Posterior vena cava (tissue), 2 donors: ENCODE data around the gene TEX54. TPM values are rescaled to one million over a fixed set of nuclear protein-coding genes. Genes with fewer than 3 reads are reported as not detected.
"Not testable (repeated sequence)": the region's sequence is repeated elsewhere in the genome, so short reads cannot be mapped to it uniquely, and the experiment has no call there.

Experiments
- DNase-seq: peaks from one replicate; pipeline ENCODE4 v3.0.0-alpha.2; 2020; ENCODE audit warnings: low spot score
- intact Hi-C, 2 donors: fragments of 100-400 bp; cut with DNase I; formaldehyde crosslinking; loops; one replicate each; pipeline versions ENCODE4 v1.14.1 to v1.14.2; 2022 to 2023
- long read RNA-seq, 2 donors: library from polyadenylated mRNA; unstranded; transcript quantifications; one replicate each; pipeline ENCODE4 v2.0.0, GENCODE V29; 2020 to 2021
- total RNA-seq, 2 donors: library from RNA; stranded (reverse); fragmentation: NEBNext Ultra II Directional; extraction: Animal tissue kit (Norgen Biotek cat#: 25700); gene quantifications; one replicate each; pipeline ENCODE4 v1.2.1, GENCODE V29; 2021
- donor health status: DM: yes; HTN: yes; CAD: no.
- donor health status: DM: yes; HTN: yes; CAD: no.

The TEX54 gene
- not detected for total RNA-seq
- long read RNA-seq, donor 1 = 0 reads
- long read RNA-seq, donor 2 = 0 reads

DNA sequence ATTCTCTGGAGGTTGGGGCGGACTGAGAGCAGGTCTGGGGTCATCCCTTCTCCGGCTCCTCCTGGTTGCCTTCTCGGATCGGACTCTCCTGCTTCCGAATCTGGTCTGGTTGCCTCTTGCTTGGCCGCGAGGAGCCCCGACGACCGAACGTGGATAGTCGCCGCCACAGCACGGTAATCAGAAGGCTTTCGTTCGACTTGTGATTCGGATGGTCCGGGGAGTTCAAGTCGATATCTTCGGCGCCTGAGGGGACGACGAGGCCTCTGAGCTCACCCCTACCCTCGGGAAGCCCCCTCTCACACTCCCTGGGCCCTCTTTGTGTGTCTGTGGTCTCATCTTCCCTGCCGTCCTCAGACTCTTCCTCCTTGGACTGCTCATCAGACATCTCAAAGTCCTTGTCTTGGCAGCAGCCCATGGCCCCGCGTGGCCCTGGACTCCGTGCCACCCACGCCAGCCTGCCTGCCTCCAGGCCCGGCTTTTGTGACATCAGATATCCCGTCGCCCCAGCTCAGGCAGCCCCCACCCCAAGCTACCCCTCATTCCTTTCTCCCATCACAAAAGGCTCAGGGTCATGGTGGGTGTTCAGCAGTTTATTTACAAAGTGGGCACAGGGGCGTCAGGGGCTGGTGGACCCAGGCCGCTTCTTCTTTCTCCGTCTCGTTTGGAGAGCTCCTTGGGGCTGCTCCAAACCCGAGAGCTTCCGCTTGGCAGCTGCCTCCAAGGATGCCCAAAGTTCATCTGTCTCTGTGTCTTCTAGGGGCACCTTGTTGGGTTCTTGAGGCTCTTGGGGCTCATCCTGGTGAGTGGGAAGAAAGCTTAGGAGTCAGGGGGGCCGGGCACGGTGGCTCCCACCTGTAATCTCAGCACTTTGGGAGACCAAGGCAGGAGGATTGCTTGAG is at the start of gene TEX54:
Gene TEX54 (minus strand): TSS at position 506 of the 899 bp plus-strand sequence.
- peak; percentile 87 for DNase-seq
- intact Hi-C loops = loop anchor here in 1 of 2 donors (10.0 kb wide), 1 partner anchor 48 kb away; the partner anchor contains the start of gene TMEM179B

DNA sequence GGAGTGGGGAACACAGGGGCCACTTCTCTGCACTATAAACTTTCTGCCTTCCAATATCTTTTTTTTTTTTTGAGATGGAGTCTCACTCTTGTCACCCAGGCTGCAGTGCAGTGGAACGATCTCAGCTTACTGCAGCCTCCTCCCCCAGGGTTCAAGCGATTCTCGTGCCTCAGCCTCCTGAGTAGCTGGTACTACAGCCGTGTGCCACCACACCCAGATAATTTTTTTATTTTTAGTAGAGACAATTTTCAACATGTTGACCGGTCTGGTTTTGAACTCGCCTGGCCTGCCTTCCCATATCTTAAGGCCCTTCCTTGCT is 49.7 kb upstream of the TEX54 start:
- peak; percentile 47 for DNase-seq
- intact Hi-C loops = no loop called here

DNA sequence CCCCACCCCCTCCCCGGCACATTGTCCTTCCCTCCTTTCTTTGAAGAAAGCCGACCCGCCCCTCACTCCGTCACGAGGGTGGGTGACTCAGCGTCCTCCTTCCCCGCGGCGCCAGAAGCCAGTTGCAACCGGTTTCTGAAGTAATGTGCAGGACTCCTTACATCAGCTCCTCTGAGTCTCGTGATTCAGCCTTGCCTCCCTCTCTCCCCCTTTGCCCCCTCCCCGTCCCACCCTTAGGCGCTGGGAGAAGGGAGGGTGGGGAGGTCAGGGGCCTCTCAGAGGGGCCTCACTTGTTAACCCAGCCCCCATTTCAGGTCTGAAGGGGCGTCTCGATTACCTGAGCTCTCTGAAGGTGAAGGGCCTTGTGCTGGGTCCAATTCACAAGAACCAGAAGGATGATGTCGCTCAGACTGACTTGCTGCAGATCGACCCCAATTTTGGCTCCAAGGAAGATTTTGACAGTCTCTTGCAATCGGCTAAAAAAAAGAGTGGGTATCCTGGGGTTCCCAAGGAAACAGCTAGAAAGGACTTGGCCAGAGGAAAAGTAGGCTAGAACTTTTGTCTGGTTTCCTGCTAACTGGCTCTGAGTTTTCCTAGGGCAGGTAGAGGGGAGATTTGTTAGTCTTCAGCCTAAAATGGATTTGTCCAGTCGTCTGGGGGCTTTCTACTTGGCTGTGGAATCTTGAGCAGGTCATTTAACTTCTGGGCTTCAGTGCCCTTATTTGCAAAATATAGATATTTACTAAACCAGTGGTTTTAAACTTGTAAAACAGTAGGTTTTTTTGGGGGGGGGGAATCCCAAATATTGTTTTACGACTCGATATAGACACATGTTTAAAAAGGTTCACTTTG is 49.2 kb upstream of the TEX54 start:
- DNase-seq = peak; percentile 99
- intact Hi-C loops = no loop called here

DNA sequence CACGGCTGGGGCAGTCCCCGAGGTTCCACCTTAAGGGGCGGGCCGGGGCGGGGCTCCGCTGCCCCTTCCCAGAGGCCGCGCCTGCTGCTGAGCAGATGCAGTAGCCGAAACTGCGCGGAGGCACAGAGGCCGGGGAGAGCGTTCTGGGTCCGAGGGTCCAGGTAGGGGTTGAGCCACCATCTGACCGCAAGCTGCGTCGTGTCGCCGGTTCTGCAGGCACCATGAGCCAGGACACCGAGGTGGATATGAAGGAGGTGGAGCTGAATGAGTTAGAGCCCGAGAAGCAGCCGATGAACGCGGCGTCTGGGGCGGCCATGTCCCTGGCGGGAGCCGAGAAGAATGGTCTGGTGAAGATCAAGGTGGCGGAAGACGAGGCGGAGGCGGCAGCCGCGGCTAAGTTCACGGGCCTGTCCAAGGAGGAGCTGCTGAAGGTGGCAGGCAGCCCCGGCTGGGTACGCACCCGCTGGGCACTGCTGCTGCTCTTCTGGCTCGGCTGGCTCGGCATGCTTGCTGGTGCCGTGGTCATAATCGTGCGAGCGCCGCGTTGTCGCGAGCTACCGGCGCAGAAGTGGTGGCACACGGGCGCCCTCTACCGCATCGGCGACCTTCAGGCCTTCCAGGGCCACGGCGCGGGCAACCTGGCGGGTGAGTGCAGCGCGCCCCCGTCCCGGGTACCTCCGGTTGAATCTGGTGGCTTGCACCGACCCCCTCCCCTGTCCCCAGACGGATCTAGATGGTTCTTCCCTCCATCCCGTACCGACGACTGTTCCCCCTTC is 48.4 kb upstream of the TEX54 start, which contains the start of gene SLC3A2:
Gene SLC3A2 (plus strand): TSS at position 94 of the 776 bp plus-strand sequence. CDS start 128 bp downstream, at position 222.
- intact Hi-C loops = no loop called here
- DNase-seq = peak; percentile 97

DNA sequence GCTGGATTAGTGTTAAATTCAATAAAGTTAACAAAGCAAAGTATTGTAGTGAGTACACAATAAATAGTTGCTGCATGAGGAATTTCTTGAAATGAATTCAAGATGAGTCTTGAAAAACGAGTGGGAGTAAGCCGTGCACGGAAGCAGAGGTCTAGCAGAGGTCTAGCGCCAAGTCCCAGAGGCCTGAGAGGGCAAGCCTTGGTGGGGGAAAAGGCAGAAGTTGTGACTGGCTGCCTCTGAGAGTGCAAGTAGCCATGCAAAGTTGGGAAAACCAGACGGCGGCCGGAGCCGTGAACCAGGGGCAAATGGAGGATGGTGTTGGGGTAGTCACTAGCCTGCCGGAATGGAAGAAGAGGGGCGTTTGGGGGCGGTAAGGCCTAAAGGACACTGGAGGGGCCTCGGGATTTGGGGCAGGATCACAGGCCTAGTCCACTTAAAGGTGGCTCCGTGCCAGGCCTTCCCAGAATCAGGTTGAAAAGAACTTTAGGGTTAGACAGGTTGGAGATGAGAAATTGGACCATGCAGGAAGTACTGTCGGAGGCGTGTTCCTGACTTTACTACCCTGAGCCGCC is 47.7 kb upstream of the TEX54 start:
- DNase-seq = peak; percentile 90
- intact Hi-C loops = no loop called here

GRCh38 chr11:62879235-62879978 is 46.8 kb upstream of the TEX54 start:
- intact Hi-C loops = no loop called here
- DNase-seq = no peak

DNA sequence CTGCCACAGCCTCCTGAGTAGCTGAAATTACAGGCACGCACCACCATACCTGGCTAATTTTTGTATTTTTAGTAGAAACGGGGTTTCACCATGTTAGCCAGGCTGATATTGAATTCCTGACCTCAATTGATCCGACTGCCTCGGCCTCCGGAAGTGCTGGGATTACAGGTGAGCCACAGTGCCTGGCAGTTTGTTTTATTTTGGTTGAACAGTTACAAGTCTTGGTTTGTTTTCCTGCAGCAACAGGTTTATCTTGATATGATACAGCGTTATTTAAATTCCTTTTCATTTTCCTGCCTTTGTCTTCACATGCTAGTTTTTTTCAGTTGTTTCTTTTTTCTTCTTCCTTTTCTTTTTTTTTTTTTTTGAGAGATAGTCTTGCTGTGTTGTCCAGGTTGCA is 44.1 kb upstream of the TEX54 start:
- peak; percentile 5 for DNase-seq
- intact Hi-C loops = no loop called here

- intact Hi-C loops = no loop called here
- DNase-seq = peak; percentile 34
Measured at GRCh38 chr11:62875698-62876478, 43.2 kb upstream of the TEX54 start.

DNA sequence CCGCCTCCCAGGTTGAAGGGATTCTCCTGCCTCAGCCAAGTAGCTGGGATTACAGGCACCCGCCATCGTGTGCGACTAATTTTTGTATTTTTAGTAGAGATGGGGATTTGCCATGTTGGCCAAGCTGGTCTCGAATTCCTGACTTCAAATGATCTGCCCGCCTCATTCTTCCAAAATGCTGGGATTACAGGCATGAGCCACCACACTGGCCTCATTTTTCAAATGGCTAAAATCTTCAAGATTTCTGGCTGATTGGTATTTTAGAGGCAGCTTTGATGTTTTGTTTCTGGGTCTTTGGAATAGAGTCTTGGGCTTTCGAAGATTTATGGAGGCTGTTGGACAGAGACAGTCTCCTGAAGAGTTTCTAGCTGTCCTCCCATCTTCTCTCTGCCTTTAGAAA is 42.2 kb upstream of the TEX54 start:
- DNase-seq = no peak
- intact Hi-C loops = loop anchor here in 1 of 2 donors (5.0 kb wide), 1 partner anchor 1302 kb away; no protein-coding TSS in a partner anchor

GRCh38 chr11:62865635-62866034 is 33.0 kb upstream of the TEX54 start:
- intact Hi-C loops = loop anchor here in 1 of 2 donors (10.0 kb wide), 1 partner anchor 81 kb away; the partner anchor contains the start of gene TMEM179B

DNA sequence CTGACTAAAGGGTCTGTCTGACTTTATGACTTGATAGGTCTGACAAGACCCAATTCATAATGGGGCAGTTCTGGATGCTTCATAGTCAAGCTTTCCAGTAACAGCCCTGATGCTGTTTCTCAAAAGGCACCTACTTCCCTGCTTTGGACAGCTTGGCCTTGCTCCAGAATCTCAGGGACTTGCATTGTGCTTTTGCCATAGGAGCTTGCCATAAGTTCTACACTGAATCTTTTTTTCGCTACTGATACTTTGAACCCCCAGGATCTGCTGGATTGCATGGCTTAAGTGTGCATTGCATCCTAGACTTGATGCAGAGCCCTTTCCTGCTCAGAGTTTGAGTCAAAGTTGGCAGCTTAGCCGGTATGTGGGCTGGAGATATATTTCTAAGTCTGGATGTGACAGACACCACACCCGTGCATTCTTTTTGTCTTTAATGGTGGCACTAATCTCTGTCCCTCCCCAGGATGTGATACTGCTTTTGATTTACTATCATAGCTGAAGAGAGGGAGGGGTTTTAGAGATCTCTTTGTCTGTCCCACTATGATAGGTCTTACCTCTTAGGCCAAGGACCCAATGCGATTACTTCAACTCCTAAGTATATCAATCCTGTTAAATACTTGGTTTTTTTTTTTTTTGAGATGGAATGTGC is 31.2 kb upstream of the TEX54 start:
- peak; percentile 15 for DNase-seq
- intact Hi-C loops = loop anchor here (5.0 to 10.0 kb wide), 2 partner anchors 77 to 79 kb away; partner anchors contain the start of gene TMEM179B (in 2 of the 2)

More at GRCh38 chr11:62865635-62866034, 33.0 kb upstream of the TEX54 start:
- peak; percentile 14 for DNase-seq

GRCh38 chr11:62861564-62862192 is 29.0 kb upstream of the TEX54 start:
- peak; percentile 24 for DNase-seq
- intact Hi-C loops = loop anchor here (5.0 to 10.0 kb wide), 2 partner anchors 74 to 77 kb away; partner anchors contain the start of gene TMEM179B (in 2 of the 2)

DNA sequence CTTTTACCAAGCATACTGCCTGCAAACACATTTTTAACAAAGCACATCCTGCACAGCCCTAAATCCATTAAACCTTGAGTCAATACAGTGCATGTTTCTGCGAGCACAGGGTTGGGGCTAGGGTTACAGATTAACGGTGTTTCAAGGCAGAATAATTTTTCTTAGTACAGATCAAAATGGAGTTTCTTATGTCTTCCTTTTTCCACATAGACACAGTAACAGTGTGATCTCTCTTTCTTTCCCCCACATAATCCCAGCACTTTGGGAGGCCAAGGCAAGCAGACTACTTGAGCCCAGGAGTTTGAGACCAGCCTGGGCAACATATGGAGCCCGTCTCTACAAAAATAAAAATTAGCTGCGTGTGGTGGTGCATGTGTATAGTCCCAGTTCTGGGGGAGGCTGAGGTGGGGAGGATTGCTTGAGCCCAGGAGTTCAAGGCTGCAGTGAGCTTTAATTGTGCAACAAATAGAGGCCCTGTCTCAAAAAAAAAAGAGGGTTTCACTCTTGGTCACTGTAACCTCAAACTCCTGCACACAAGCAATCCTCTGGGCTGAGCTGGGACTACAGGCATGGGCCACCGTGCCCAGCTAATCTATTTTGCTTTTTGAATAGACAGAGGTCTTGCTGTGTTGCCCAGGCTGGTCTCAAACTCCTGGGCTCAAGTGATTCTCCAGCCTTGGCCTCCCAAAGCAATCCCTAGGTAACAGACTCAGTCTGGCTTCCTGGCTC is 28.4 kb upstream of the TEX54 start:
- intact Hi-C loops = loop anchor here (5.0 to 10.0 kb wide), 2 partner anchors 74 to 76 kb away; partner anchors contain the start of gene TMEM179B (in 2 of the 2)

GRCh38 chr11:62859281-62859703 is 26.7 kb upstream of the TEX54 start:
- intact Hi-C loops = not testable (repeated sequence)
- peak; percentile 15 for DNase-seq

More for the DNA sequence above, 28.4 kb upstream of the TEX54 start:
- DNase-seq = peak; percentile 24

GRCh38 chr11:62858201-62858600 is 25.6 kb upstream of the TEX54 start:
- DNase-seq = peak; percentile 13
- intact Hi-C loops = no loop called here
